Left renal cortex interstitium (tissue), 4 donors: ENCODE data around the gene GPSM1. TPM values are rescaled to one million over a fixed set of nuclear protein-coding genes. Genes with fewer than 3 reads are reported as not detected.

Experiments
- DNase-seq, 4 donors: peaks; one replicate each; pipeline ENCODE4 v3.0.0-alpha.2; 2013; ENCODE audit warnings: low read depth in 4 of 4, low spot score in 2 of 4, missing footprints in 1 of 4
- polyA plus RNA-seq, 4 donors: library from polyadenylated mRNA; unstranded; fragments of 120-200 nt; gene quantifications; one replicate each; pipeline ENCODE4 v1.2.1, GENCODE V29; 2013; ENCODE audit not compliant: insufficient read length in 4 of 4

The GPSM1 gene
- polyA plus RNA-seq, 4 donors, result 22.7 to 48.8 (median 42.0) TPM

- no peak for DNase-seq
These were observed 23.4 kb upstream of the GPSM1 start, which contains the start of gene CCDC187 for GRCh38 chr9:136303825-136304416. CCDC187 (minus strand) TSS chr9:136304094; CDS start chr9:136303830, 264 bp downstream.

GRCh38 chr9:136304456-136304855 lies 22.9 kb upstream of the GPSM1 start:
- no peak for DNase-seq

- DNase-seq, result no peak
These were observed 22.4 kb upstream of the GPSM1 start for GRCh38 chr9:136304981-136305380.

- no peak for DNase-seq
These were observed 21.5 kb upstream of the GPSM1 start for GRCh38 chr9:136305804-136306203.

- DNase-seq, result no peak
These were observed 20.8 kb upstream of the GPSM1 start for GRCh38 chr9:136306211-136307208.

- DNase-seq, result no peak
These were observed 20.1 kb upstream of the GPSM1 start for GRCh38 chr9:136307215-136307750.

GRCh38 chr9:136308006-136308701 lies 19.2 kb upstream of the GPSM1 start:
- DNase-seq, result no peak

- DNase-seq, result no peak
These were observed 18.7 kb upstream of the GPSM1 start for GRCh38 chr9:136308702-136309053.

- DNase-seq, result no peak
These were observed 18.1 kb upstream of the GPSM1 start for GRCh38 chr9:136309101-136309801.

- no peak for DNase-seq
These were observed 17.5 kb upstream of the GPSM1 start for GRCh38 chr9:136309806-136310220.

GRCh38 chr9:136310273-136311030 lies 16.9 kb upstream of the GPSM1 start:
- no peak for DNase-seq

- DNase-seq, result no peak
These were observed 16.0 kb upstream of the GPSM1 start for GRCh38 chr9:136311051-136312008.

- no peak for DNase-seq
These were observed 15.3 kb upstream of the GPSM1 start for GRCh38 chr9:136312009-136312375.

GRCh38 chr9:136312436-136312835 lies 14.9 kb upstream of the GPSM1 start:
- DNase-seq, result no peak

GRCh38 chr9:136313111-136314055 lies 14.0 kb upstream of the GPSM1 start:
- DNase-seq, result no peak

- DNase-seq, result no peak
These were observed 13.3 kb upstream of the GPSM1 start for GRCh38 chr9:136314056-136314416.

GRCh38 chr9:136314944-136315343 lies 12.4 kb upstream of the GPSM1 start:
- no peak for DNase-seq
